LNCAP (cell line): ENCODE data around the gene SLC15A4.

ENCODE experiments used
- CTCF ChIP-seq: fragments of 450-650 bp; IDR thresholded peaks from 2 replicates; pipeline ENCODE4 v1.5.1; 2017; ENCODE audit warnings: mild to moderate bottlenecking

SLC15A4 gene

GRCh38 chr12:128795530-128796361, 28.0 kb downstream of the SLC15A4 start:
- no peak for TF ChIP-seq CTCF

GRCh38 chr12:128794661-128795529, 28.9 kb downstream of the SLC15A4 start:
- TF ChIP-seq CTCF, result no peak

GRCh38 chr12:128793701-128794100, 30.1 kb downstream of the SLC15A4 start:
- no peak for TF ChIP-seq CTCF

GRCh38 chr12:128792881-128793280, 30.9 kb downstream of the SLC15A4 start:
- no peak for TF ChIP-seq CTCF

GRCh38 chr12:128792398-128792797, 31.4 kb downstream of the SLC15A4 start:
- TF ChIP-seq CTCF, result no peak

GRCh38 chr12:128791395-128792322, 32.1 kb downstream of the SLC15A4 start:
- no peak for TF ChIP-seq CTCF
